ENCODE results near the gene ZNF532.

DNA sequence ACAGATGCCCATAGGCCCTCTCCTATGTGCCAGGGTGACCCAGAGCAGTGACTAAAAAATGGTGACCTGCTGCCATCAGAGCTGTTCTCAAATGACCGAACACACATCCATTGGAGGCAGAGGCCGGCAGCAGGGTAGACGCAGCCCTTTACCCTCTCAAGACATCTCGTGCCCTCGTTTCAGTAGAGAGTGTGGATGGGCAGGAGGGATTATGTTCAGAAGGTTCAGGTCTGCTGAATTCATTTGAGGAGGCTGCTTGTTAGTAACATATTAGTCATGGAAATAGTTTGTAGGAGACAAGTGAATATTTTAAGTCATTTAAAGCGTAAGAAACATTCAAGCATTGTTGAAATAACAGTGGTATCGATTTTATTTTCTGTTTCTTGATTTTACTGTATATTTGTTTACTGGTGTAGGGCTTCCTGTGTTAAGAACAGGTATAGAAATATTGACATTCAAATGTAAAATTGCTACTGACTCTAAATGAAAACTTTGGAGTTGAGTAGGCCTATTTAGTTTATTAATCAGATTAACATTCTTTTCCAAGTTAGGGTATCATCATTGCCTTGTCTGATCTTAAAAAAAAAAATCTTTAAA, 82.6 kb downstream of the ZNF532 start:
- TF ChIP-seq, protein P1, sequence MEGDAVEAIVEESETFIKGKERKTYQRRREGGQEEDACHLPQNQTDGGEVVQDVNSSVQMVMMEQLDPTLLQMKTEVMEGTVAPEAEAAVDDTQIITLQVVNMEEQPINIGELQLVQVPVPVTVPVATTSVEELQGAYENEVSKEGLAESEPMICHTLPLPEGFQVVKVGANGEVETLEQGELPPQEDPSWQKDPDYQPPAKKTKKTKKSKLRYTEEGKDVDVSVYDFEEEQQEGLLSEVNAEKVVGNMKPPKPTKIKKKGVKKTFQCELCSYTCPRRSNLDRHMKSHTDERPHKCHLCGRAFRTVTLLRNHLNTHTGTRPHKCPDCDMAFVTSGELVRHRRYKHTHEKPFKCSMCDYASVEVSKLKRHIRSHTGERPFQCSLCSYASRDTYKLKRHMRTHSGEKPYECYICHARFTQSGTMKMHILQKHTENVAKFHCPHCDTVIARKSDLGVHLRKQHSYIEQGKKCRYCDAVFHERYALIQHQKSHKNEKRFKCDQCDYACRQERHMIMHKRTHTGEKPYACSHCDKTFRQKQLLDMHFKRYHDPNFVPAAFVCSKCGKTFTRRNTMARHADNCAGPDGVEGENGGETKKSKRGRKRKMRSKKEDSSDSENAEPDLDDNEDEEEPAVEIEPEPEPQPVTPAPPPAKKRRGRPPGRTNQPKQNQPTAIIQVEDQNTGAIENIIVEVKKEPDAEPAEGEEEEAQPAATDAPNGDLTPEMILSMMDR (IDR thresholded peaks at IDR 0.05): no peak
- TF ChIP-seq POLR2AphosphoS5 (IDR thresholded peaks at IDR 0.05; ENCODE audit: low read depth, low read length): no peak
